ENCODE measurements around the gene SCN5A. TPM values are rescaled to one million over a fixed set of nuclear protein-coding genes. Genes with fewer than 3 reads are reported as not detected.

SCN5A gene
- polyA plus RNA-seq, 1 experiment = 0.63 TPM

DNA sequence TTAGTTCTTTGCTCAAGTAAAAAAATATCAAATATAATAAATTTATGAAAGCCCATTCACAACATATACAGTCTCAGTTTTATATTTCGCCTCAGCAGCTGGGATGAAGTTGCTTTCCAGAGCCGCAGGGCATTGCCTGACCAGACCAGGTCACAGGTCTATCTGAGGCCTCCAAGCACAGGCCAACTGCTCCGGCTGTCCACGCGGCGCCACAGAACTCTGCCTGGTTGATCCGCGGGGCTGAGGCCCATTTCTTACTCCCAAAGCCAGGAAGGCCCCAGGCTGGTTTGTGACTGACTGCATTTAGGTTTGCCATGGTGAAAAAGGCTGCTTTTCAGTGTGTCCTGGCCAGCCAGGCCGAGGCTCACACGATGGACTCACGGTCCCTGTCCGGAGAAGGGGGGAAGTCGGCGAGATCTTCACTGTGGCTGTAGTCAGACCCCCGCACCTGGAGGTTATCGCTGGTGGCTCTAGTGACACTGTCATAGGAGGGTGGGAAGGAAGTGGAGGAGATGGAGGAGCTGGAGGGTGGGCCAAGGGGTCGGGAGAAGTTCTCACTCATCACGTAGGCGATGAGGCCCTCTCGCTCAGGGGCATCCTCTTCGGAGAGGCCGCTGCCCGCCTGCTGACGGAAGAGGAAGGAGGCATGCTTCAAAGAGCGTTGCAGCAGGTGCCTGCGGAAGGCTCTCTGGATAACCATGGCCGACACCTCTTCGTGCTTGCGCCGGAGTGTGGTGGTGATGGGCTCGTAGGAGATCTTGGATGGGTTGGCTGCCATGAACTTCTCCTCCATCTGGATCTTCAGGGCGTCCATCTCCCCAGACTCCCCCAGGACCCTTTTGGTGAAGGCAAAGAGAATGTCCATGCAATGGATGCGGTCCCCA, 99.3 kb downstream of the SCN5A start:
- Histone ChIP-seq H3K27me3 (ENCODE audit: control insufficient read depth, insufficient read depth, low read length) (peaks cover 2% of the 10 kb centered on the region), H3K9me3 (ENCODE audit: control insufficient read depth, insufficient read depth, low read length) (no peaks in the 10 kb centered on the region; the same call in 1 of the 2 replicates), H3K27ac (ENCODE audit: low read depth, low read length) (no peak overlapping the region), H3K4me3 (ENCODE audit: low read depth, low read length) (no peak overlapping the region)
- no peak for DNase-seq (ENCODE audit: low read depth, low spot score)
- TF ChIP-seq, protein P1, sequence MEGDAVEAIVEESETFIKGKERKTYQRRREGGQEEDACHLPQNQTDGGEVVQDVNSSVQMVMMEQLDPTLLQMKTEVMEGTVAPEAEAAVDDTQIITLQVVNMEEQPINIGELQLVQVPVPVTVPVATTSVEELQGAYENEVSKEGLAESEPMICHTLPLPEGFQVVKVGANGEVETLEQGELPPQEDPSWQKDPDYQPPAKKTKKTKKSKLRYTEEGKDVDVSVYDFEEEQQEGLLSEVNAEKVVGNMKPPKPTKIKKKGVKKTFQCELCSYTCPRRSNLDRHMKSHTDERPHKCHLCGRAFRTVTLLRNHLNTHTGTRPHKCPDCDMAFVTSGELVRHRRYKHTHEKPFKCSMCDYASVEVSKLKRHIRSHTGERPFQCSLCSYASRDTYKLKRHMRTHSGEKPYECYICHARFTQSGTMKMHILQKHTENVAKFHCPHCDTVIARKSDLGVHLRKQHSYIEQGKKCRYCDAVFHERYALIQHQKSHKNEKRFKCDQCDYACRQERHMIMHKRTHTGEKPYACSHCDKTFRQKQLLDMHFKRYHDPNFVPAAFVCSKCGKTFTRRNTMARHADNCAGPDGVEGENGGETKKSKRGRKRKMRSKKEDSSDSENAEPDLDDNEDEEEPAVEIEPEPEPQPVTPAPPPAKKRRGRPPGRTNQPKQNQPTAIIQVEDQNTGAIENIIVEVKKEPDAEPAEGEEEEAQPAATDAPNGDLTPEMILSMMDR (IDR thresholded peaks at IDR 0.05; ENCODE audit: low read depth, low read length) = no peak
- POLR2A ChIA-PET = no interaction called here
- CTCF ChIA-PET = no interaction called here

DNA sequence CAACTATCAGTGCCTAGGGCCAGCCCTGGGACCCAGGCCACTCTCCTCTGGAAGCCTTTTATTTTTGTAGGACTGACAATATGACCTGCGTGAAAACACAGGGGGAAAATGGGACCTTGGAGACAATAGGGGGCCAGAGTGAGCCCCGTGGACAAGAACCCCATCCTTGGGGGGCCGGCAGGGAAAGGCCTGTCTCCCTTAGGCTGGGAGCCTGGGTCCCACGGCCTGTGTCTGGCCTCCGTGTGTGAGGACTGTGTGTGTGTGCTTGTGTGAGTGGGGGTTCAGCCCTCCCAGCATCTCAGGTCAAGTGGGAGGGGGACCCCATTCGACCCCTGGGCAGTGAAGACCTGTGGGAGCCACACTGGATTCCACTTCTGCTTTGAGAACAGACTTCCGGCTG, 100.0 kb downstream of the SCN5A start:
- Histone ChIP-seq H3K27me3 (ENCODE audit: control insufficient read depth, insufficient read depth, low read length) (peaks cover 2% of the 10 kb centered on the region), H3K4me3 (ENCODE audit: low read depth, low read length) (no peak overlapping the region), H3K27ac (ENCODE audit: low read depth, low read length) (no peak overlapping the region), H3K9me3 (ENCODE audit: control insufficient read depth, insufficient read depth, low read length) (no peaks in the 10 kb centered on the region; the same call in 1 of the 2 replicates)
- TF ChIP-seq, protein P1 (IDR thresholded peaks at IDR 0.05; ENCODE audit: low read depth, low read length) = no peak
- ChIA-PET CTCF (no interaction called here), POLR2A (no interaction called here)
- DNase-seq (ENCODE audit: low read depth, low spot score) = no peak

DNA sequence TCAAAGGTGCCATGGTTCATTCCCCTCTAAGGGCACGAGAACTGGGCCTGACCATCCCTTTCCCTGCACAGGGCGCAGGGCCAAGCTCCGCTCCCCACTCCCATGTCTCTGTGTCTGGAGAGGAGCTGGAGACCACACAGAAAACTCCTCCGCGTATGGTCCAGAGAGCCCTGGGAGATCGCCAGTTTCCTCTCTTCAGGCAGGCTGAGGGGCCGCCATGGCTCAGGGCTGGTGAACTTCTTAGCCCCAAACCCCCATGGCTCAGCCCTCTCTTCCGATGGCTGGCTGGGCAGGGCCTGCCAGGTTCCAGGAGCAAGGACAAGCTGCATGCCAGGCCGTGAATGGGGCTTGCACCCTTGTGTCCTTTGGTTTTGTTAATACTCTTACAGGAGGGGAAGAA, 100.4 kb downstream of the SCN5A start:
- ChIA-PET CTCF (no interaction called here), POLR2A (no interaction called here)
- Histone ChIP-seq H3K27ac (ENCODE audit: low read depth, low read length) (no peak overlapping the region), H3K9me3 (ENCODE audit: control insufficient read depth, insufficient read depth, low read length) (no peaks in the 10 kb centered on the region; the same call in 1 of the 2 replicates), H3K4me3 (ENCODE audit: low read depth, low read length) (no peak overlapping the region), H3K27me3 (ENCODE audit: control insufficient read depth, insufficient read depth, low read length) (peaks cover 2% of the 10 kb centered on the region)
- DNase-seq (ENCODE audit: low read depth, low spot score) = no peak
- TF ChIP-seq, protein P1 (IDR thresholded peaks at IDR 0.05; ENCODE audit: low read depth, low read length) = no peak

DNA sequence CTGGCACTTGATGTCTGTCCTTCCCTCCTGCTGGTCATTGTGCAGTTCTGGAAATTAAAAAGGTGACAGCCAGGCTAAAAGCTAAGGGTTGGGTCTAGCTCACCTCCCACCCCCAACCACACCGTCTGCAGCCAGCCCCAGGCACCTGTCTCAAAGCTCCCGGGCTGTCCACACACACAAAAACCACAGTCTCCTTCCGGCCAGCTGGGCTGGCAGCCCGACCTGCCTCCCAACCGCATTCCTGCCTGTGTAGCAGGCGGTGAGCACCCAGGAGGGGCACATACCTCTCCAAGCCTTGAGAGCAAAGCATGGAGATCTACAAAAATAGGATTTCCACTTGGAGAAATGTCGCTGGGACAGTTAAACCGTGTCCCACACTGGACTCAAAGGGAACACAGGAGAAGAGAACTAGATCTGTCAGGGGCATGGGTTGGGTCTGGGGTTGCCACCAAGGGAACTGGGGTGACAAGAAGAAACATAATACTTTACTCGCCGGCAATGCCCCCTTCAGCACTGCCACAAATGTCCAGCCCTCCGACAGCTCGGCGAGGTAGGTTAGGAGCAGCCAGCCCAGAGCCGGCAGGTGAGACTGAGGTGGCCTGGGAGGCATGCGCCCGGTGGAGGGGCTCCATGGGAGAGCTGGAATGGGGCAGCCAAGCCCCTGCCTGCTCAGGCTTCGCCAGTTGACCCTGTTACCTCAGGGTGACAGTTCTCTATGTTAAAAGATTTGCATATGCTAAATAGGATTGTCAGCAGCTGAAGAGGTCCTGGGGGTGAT, 101.1 kb downstream of the SCN5A start:
- Histone ChIP-seq H3K27ac (ENCODE audit: low read depth, low read length) (no peak overlapping the region), H3K9me3 (ENCODE audit: control insufficient read depth, insufficient read depth, low read length) (no peaks in the 10 kb centered on the region; the same call in 1 of the 2 replicates), H3K4me3 (ENCODE audit: low read depth, low read length) (no peak overlapping the region), H3K27me3 (ENCODE audit: control insufficient read depth, insufficient read depth, low read length) (peaks cover 2% of the 10 kb centered on the region)
- DNase-seq (ENCODE audit: low read depth, low spot score) = no peak
- ChIA-PET POLR2A (no interaction called here), CTCF (no interaction called here)
- TF ChIP-seq, protein P1 (IDR thresholded peaks at IDR 0.05; ENCODE audit: low read depth, low read length) = no peak

DNA sequence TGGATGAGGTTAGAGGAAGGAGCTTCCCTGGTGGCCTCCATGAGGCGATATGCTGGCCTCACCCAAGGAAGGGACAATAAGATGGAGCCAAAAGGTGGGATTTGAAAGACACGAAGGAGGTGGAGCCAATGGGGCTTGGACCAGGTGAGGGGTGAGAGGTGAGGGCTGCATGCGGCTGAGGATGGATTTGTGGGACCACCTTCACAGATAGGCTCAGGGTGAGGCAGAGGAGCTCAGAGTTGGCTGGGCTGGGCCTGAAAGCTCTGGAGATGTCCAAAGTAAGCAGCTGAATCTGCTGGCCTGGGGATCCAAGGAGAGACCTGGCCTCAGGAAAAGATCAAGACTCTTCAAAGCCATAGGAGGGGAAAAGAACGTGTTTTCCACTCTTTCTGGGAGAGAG, 103.5 kb downstream of the SCN5A start:
- POLR2A ChIA-PET = no interaction called here
- H3K4me3 ChIP-seq (ENCODE audit: low read depth, low read length) = no peak overlapping the region
- H3K27ac ChIP-seq (ENCODE audit: low read depth, low read length) = no peak overlapping the region
- H3K27me3 ChIP-seq (ENCODE audit: control insufficient read depth, insufficient read depth, low read length) = peaks cover 2% of the 10 kb centered on the region
- no peaks in the 10 kb centered on the region; the same call in 1 of the 2 replicates for H3K9me3 ChIP-seq (ENCODE audit: control insufficient read depth, insufficient read depth, low read length)
- DNase-seq (ENCODE audit: low read depth, low spot score) = no peak
- TF ChIP-seq, protein P1 (IDR thresholded peaks at IDR 0.05; ENCODE audit: low read depth, low read length) = no peak
- CTCF ChIA-PET = interaction anchor here (1.0 to 2.1 kb wide), 2 partner anchors 25 to 454 kb away, joined by 4 to 5 read pairs; no protein-coding TSS in a partner anchor

All from AG04450 (cell line).